Astrocyte of the cerebellum (primary cell): ENCODE measurements around the gene SCAI.
"Not testable (repeated sequence)": the region's sequence is repeated elsewhere in the genome, so short reads cannot be mapped to it uniquely, and the experiment has no call there.

ENCODE experiments used
- DNase-seq: peaks from one replicate; pipeline ENCODE4 v3.0.0-alpha.2; 2011; ENCODE audit warnings: low read depth
- H3K4me3 ChIP-seq: 2 replicates; pipeline ENCODE4 v1.5.1; 2011; ENCODE audit warnings: mild to moderate bottlenecking, low read depth, low read length, moderate library complexity
- in situ Hi-C: cut with HindIII; loops from 2 replicates; pipeline ENCODE4 v1.10.0; 2017; ENCODE audit warnings: low sequenced_read_pairs
- TF ChIP-seq, protein P1 (sequence below): IDR thresholded peaks from 2 replicates; pipeline ENCODE4 v1.5.1; 2012; ENCODE audit warnings: low read length, low read depth, moderate library complexity, mild to moderate bottlenecking; ENCODE audit errors: missing control alignments

Gene SCAI

GRCh38 chr9:124980431-124980830 is 162.9 kb downstream of the SCAI start:
- no peak for DNase-seq
- in situ Hi-C loops: no loop called here
- H3K4me3 ChIP-seq: no peak overlapping the region
- TF ChIP-seq, protein P1, sequence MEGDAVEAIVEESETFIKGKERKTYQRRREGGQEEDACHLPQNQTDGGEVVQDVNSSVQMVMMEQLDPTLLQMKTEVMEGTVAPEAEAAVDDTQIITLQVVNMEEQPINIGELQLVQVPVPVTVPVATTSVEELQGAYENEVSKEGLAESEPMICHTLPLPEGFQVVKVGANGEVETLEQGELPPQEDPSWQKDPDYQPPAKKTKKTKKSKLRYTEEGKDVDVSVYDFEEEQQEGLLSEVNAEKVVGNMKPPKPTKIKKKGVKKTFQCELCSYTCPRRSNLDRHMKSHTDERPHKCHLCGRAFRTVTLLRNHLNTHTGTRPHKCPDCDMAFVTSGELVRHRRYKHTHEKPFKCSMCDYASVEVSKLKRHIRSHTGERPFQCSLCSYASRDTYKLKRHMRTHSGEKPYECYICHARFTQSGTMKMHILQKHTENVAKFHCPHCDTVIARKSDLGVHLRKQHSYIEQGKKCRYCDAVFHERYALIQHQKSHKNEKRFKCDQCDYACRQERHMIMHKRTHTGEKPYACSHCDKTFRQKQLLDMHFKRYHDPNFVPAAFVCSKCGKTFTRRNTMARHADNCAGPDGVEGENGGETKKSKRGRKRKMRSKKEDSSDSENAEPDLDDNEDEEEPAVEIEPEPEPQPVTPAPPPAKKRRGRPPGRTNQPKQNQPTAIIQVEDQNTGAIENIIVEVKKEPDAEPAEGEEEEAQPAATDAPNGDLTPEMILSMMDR: no peak

DNA sequence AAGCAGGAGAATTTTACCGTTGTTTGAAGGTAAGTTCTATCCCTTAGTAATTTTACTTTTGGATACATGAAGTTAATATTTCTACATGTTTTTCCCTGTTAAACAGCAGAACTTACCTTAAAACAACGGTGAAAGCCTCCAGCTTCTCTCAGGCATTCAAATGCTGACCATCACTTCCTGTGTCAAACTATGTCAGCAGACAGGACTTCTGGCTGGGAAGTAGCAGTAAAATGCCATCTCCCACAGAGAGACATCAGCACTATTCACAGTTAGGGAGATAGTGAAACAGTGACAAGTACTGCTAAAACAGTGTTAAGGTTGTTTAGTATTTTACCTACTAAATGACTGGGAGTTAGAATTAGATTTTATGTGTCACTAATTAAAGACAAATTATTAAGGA is 168.2 kb downstream of the SCAI start:
- no peak for DNase-seq
- no peak overlapping the region for H3K4me3 ChIP-seq
- in situ Hi-C loops: no loop called here
- TF ChIP-seq, protein P1: no peak

DNA sequence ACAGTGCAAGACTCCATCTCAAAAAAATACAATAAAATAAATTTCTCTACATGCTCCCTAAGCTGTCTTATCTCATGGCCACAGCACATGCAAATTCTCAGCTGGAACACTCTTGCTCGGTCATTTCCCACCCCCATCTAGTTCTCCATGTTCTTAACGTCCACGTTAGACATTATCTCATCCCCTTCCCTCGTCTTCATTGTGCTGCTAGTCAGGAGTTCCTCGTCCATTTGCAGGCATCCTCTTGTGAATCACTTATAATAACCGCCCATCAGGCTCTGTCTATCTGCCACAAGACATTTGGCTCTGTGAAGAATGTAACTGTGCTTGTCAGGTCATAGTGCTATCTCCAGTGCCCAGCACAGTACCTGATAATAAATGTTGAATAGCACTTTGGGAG is 169.5 kb downstream of the SCAI start:
- in situ Hi-C loops: no loop called here
- TF ChIP-seq, protein P1: no peak
- no peak for DNase-seq
- H3K4me3 ChIP-seq: no peak overlapping the region

DNA sequence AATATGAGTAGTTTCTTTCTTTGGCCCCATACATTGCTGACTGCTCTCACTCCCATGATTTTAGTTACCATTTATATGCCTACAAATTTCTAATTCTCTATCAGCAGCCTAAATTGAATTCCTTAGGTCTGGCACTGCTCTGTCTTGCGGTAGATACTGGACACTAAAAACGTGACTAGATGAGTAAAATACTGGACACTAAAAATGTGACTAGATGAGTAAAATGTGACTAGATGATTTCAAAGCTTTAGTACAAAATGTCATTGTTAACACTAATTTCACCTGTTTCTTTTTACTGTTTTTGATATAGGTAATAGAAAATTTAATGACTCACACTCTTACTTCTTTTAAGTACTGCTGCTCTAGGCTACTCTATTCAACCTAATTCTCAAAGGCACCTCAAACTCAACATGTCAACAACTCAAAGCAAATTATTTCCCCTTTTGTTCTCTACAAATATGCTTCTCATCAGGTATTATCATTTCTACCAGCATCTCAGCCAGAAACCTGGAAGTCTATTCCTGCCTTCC is 171.0 kb downstream of the SCAI start:
- in situ Hi-C loops: no loop called here
- DNase-seq: no peak
- H3K4me3 ChIP-seq: no peak overlapping the region
- TF ChIP-seq, protein P1: no peak

DNA sequence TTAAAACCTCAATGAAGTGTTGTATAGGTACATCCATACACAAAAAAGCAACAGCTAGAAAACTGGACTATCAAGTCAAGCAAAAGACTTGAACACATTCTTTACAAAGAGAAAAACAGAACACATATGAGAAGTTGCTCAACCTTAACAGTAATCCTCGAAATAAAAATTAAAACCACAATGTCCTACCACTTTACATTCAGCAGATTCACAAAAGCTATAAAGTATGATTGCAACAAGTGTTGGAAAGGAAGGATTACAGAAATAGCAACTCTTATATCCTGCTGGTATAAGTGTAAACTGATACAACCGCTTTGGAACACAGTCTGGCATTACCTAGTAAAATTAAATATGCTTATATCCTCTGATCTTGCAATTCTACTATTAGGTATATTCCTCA is 173.9 kb downstream of the SCAI start:
- TF ChIP-seq, protein P1: no peak
- no peak overlapping the region for H3K4me3 ChIP-seq
- in situ Hi-C loops: no loop called here
- no peak for DNase-seq

DNA sequence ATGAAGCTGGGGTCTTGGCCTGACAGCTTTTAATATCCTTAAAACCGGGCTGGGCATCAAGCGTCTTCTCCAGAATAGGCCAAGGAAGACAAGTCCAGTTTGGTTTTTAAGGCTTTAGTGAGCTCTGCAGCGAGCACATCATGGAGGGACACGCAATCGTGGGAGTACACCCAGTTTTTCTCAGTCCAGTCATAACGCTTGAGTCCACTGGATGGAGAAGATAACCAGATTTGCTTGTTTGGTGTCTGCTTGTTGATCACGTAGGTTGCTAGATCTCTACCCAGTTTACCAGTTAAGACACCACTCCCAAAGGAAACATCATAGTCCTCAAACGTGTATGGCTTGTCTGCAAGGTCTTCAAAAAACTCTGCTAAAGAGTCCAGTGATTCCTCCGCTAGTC is 175.1 kb downstream of the SCAI start:
- in situ Hi-C loops: no loop called here
- no peak overlapping the region for H3K4me3 ChIP-seq

DNA sequence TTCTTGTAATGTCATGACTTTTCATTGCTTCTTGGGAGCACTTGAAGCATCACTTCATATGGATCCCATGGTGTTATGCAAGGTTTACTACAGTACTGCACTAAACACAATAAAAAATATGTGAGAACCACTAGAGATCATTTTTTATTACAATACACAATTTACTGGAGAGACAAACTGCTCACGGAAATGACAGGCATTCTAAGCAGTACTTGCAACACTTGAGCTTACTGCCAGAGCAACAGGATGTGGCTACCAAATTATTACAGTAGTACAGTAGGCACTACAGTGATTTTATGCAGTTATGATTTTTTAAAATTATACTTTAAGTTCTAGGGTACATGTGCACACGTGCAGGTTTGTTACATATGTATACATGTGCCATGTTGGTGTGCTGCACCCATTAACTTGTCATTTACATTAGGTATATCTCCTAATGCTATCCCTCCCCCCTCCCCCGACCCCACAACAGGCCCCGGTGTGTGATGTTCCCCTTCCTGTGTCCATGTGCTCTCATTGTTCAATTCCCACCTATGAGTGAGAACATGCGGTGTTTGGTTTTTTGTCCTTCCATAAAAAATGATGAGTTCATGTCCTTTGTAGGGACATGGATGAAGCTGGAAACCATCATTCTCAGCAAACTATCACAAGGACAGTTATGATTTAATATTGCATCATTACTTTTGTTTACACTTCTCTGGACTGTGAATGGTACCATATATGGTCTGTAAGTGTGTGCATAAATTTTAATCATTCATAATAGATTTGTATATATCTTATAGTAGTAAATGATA is 177.4 kb downstream of the SCAI start:
- in situ Hi-C loops, DNase-seq, H3K4me3 ChIP-seq: not testable (repeated sequence)

More for the DNA sequence above, 175.1 kb downstream of the SCAI start:
- DNase-seq: no peak
- TF ChIP-seq, protein P1: no peak
